Measurements from ENCODE around the gene NKX1-1.

DNA sequence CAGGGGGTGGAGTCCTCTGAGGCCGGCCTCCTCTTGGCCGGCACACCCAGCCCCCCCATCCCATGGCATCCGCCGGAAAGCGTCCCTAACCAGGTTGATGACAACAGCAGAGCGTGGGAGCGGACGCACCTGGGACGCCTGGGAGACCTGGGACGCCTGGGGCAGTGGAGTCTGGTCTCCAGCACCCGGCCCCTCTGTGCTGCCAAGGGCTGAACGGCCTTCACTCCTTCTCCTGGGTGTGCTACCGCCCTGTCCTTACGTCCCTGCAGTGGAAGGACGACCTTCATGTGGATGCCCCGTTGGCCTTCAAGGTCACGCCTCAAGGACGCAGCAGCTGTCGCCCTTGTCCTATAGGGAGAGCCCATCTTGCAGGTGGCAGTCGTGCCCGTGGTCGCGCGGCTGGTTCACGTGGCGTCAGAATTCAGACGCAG, 26.9 kb downstream of the NKX1-1 start:
- TF ChIP-seq, protein P1, sequence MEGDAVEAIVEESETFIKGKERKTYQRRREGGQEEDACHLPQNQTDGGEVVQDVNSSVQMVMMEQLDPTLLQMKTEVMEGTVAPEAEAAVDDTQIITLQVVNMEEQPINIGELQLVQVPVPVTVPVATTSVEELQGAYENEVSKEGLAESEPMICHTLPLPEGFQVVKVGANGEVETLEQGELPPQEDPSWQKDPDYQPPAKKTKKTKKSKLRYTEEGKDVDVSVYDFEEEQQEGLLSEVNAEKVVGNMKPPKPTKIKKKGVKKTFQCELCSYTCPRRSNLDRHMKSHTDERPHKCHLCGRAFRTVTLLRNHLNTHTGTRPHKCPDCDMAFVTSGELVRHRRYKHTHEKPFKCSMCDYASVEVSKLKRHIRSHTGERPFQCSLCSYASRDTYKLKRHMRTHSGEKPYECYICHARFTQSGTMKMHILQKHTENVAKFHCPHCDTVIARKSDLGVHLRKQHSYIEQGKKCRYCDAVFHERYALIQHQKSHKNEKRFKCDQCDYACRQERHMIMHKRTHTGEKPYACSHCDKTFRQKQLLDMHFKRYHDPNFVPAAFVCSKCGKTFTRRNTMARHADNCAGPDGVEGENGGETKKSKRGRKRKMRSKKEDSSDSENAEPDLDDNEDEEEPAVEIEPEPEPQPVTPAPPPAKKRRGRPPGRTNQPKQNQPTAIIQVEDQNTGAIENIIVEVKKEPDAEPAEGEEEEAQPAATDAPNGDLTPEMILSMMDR (IDR thresholded peaks at IDR 0.05): no peak
- no peak for TF ChIP-seq POLR2A (IDR thresholded peaks at IDR 0.05)
